ENCODE data around the gene MPPE1.
"Not testable (repeated sequence)": the region's sequence is repeated elsewhere in the genome, so short reads cannot be mapped to it uniquely, and the experiment has no call there.

MPPE1 gene

DNA sequence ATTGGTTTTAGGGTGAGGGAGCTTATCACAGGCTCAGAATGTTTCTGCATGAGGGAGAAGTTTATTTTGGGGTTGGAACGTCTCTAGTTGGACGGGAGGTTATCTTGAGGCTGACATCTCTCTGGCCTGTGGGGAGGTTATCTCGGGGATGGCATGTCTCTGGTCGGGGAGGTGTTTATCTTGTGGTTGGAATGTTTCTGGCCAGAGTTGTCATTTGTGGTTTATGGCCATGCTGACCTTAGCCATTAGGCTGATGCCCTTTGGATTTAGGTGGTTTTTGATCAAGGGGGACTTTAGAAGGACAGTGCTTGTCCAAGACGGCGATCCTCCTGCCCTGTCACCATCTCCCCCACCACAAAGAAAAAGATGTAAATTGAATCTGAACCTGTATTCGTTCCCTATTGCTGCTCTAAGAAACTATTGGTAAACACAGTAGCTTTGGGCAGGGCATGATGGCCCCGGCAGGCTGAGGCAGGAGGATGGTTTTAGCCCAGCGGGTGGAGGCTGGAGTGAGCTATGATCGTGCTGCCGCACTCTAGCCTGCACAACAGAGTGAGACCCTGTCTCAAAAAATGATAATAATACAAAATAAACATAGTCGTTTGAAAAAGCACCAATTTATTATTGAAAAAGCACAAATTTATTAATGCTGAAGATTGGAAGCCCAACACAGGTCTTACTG lies 17.8 kb upstream of the MPPE1 start:
- no peak for DNase-seq (ENCODE audit: low spot score)

DNA sequence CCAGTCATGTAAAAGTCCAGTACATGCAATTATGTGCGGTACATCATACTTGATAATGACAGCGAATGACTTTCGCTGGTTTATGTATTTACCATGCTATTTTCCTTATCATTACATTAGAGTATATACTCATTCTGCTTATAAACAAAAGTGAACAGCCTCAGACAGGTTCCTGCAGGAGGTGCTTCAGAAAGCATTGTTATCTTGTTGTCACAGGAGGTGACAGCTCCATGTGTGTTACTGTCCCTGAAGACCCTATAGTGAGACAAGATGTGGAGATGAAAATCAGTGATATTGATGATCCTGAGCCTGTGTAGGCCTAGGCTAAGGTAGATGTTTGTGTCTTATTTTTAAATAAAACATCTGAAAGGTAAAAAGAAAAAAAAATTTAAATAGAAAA lies 15.3 kb upstream of the MPPE1 start:
- DNase-seq (ENCODE audit: low spot score) = no peak

DNA sequence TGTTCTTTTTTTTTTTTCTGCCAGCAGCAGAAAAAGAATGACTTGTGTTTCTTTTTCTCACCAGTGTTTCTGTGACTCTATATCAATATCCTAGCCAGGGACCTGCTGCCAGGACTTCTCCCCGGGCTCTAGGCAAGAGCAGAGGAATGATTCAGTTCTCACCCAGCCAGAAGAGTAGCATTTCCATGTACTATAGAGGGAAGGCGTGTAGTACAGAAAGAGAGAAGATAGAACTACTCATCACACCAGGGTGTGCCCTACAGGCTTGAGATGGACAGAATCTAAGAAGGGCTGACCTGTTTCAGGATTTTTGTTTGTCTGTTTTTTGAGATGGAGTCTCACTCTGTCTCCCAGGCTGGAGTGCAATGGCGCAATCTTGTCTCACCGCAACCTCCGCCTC lies 11.4 kb upstream of the MPPE1 start:
- not testable (repeated sequence) for DNase-seq (ENCODE audit: low spot score)

DNA sequence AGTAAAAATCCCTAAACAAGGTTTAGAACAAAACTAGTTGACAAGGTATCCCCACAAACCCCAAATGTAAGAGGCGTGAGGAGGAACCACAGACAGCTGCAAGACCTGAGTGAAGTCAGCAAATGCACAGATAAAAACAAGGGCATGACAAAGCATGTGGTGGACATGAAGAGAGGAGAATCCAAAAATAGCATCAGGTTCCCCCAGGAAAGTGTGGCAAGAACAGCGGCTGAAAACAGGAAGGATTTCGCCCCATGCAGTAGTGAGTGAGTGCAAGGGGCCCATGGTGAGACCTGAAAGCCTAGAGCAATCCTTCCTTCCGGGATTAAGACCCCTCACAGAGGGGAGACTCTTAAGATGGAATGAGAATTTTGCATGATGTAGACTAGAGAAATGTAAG lies 8.8 kb upstream of the MPPE1 start:
- DNase-seq (ENCODE audit: low spot score) = not testable (repeated sequence)

DNA sequence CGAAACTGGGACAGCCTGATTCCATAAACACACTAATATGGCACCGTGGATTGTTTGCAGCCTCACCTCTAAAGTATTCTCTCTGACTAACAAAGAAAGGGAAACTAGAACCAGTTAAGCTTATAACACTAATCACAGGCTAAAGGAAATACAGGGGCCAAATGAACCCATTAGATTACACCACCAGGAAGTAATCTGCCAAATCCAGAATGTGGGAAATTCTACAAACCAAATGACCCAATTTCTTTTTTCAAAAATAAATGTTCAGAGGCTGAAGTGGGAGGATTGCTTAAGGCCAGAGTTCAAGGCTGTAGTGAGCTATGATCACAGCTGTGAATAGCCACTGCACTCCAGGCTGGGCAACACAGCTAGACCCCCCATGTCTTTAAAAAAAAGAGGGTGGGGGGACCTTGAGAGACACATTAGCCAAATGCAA lies 1.5 kb upstream of the MPPE1 start:
- DNase-seq (ENCODE audit: low spot score) = peak; percentile 61

DNA sequence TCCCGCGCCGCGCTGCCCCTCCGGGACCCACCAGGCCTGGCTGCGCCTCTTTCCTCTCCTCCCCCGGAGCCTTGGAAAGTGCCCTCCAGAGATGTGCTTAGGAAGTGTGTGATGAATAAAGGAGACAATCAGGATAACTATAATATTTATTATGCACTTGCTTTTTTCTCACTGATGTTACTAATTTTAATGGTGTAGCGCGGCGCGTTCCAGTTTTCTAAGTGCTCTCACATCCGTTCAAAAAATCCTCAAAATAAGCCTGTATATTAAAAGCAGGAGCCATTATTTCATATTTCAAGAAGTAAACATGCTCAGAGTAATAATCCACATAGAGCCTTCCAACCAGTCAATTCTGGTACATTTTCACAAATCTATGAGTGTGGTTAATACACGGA lies 941 bp upstream of the MPPE1 start:
- DNase-seq (ENCODE audit: low spot score) = no peak

DNA sequence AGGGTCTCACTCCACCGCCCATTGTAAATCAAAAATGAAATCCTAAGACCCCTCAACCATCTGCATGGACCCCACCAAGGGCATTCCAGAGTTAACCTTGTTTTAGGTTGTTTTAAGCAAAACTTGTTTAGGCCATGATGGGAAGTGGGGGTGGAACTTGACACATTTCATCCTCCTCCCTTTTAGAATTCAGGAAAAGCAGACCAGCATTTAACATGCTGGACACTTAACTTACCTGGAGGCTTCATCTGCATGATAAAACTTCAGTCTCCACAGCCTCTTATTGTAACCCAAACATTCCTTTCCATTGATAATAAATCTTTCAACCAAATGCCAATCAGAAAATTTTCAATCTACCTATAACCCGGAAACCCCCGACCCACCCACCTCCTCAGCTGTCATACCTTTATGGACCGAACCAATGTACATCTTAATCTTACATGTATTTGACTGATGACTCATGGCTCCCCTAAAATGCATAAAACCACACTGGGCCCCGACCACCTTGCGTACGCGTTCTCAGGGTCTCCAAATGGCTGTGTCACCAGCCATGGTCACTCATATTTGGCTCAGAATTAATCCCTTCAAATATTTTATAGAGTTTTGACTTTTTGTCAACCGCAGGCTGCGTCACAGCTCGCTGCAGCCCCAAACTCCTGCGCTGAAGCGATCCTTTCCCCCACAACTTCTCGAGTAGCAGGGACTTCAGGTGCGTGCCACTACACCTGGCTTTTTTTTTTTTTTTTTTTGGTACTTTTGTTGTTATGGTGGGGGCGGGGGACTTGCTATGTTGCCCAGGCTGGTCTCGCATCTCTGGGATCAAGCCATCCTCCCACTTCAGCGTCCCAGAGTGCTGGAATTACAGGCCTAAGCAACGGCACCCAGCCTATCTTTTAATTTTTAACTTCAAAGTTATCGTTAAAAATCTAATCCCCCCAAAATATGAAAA lies 917 bp downstream of the MPPE1 start:
- DNase-seq (ENCODE audit: low spot score) = no peak

DNA sequence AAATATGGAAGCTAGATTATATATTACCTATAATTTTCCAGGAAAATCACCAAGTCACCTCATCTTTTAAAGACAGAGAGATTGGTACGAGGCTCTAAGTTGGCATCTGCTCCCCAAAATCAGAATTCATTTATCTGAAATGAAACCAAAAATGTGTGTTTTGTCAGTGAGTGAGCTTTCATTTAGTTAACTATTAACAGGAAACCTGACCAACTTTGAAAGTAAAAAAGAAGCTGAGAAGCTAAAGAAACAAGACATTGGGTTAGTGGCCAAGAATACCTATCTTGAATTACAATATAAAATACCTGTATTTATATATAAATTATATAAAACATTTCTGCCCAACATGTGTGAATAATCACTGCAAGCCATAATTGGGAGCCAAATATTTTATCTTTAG lies 1.9 kb downstream of the MPPE1 start:
- no peak for DNase-seq (ENCODE audit: low spot score)

DNA sequence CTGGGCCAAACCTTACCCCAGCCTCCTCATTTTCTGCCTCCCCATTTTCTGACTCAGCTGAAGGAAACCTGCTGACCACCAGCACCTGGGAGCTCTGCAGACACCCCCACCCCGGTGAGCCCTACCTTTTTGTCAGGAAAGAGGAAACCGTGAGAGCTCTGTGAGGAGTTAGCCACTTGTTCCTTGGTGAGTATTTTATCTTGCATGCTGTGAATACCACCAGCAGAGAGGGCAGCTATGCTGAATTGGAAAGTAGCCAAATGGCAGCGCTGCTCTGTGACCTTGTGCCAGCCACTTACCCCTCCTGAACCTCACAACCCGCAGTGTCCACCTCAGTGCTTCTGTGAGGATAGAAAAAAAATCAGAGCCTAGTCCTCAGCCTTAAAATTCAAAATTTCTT lies 2.5 kb downstream of the MPPE1 start:
- no peak for DNase-seq (ENCODE audit: low spot score)

DNA sequence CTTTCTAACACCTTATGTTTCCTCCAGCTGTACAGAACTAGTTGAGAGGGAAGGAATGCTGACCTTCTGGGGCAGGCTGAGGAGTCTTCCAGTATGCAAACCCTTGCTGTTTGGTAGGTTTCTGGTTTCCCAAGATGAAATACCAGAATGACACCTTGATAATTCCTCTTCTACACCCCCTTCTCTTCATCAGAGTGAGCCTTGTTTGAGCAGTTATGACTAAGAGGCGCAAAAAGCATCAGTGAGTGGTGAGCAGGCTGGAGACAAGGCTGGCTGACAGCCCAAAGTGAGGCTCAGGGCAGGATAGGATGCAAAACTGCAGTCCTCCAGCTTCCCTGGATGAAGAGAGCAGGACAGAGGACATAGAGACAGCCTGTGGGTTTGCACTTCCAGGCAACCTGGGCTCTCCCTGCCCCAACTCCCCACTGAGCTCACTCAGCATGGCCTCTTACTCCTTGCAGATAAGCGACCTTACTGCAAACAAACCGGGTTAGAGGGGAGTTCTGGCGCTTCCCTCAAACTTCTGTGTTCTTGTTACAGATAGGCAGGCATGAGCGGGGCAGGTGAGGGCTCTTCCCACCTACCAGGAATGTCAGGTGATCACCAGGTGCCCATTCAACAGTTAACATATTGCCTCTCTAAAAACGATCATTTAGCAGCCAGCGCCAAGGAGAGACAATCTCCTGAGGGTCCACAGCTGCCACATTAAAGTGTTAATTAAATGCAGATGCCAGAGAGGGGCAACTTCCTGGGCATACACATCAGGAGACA lies 5.4 kb downstream of the MPPE1 start:
- DNase-seq (ENCODE audit: low spot score) = no peak

DNA sequence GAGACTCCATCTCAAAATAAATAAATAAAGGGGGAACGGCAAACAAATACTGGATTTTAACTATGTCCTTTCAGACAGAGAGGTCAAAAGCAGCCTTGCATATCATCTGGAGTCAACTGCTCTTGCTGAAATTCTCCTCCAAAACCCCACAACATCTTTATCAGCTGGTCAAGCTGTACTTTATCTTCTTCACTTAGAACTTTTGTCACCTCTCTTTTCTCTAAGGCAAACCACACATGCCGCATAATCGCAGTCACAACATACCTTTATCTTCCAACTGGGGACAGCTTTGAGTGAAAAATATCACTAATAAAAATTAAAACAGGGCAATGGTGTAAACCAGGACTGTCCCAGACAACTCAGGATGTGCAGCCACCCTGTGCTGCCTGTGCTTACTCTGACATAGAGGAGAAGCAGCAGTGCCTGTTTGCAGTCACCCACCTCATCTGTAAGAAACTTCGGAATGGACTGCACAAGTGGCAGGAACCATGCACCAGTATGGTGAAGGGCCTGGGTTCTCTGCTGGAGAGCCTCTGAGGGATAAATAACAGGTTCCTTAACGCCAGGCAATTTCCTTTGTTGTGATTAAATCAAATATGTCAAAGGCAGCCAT lies 6.2 kb downstream of the MPPE1 start:
- no peak for DNase-seq (ENCODE audit: low spot score)

DNA sequence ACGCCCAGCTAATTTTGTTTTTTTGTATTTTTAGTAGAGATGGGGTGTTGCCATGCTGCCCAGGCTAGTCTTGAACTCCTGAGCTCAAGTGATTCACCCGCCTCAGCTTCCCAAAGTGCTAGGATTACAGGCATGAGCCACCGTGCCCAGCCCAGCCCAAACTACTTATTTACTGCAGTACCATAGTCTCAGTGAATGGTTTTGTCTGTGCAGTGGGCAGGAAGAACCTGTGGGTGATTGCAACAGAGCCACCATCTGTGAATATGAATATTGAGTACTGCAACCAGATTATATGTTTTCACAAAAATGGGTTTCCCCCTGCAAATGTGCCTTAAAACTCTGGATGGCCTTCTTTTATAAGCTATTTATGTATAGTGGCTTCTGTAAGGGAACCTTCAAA lies 9.1 kb downstream of the MPPE1 start:
- DNase-seq (ENCODE audit: low spot score) = no peak

DNA sequence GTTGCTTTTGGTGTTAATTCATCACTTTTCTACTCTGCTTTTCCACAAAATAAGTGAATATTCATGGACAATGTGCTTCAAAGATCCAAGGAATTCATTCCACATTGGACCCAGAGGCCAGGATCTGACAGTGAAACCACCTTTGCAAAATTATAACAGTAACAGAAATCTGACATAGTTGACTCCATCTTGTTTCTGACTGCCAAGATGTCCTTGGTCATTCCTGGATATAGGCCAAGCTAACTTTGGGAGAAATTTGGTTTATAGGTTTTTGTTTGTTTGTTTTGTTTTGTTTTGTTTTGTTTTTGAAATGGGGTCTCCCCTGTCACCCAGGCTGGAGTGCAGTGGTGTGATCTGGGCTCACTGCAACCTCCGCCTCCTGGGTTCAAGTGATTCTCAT lies 10.3 kb downstream of the MPPE1 start:
- DNase-seq (ENCODE audit: low spot score) = no peak

DNA sequence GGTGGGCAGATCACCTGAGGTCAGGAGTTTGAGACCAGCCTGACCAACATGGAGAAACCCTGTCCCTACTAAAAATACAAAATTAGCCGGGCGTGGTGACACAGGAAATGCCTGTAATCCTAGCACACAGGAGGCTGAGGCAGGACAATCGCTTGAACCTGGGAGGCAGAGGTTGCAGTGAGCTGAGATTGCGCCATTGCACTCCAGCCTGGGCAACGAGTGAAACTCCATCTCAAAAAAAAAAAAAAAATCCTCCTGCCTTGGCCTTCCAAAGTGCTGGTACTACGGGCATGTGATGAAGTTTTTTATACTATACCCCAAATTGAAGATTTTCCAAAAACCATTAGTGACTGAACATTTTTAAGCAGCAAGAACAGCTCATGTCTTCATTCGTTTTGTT lies 15.7 kb downstream of the MPPE1 start:
- DNase-seq (ENCODE audit: low spot score) = not testable (repeated sequence)

DNA sequence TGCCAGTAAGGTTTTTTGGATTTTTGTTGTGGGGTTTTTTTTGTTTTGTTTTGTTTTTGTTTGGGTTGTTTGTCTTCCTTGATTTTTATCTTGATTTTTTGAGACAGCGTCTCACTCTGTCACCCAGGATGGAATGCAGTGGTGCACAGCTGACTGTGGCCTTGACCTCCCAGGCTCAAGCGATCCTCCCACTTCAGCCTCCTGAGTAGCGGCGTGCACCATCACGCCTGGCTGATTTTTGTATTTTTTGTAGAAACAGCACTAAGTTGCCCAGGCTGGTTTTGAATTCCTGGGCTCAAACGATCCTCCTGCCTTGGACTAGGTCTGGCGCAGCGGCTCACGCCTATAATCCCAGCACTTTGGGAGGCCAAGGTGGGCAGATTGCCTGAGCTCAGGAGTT lies 16.4 kb downstream of the MPPE1 start:
- DNase-seq (ENCODE audit: low spot score) = no peak

DNA sequence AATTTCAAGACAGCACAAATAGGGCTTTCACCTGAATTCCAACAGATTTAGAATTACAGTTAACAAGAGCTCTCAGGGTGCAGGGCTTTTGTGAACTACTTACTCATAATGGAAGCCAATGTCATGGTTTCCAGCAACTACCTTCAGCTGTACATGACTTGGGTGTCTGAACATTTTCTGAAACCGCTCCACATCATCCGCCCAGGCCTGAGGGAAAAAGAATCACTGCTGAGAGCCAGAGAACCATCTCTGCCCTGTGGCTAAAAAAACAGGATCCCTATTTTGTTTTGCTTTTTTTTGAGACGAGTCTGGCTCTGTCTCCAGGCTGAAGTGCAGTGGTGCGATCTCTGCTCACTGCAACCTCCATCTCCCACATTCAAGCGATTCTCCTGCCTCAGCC lies 18.8 kb downstream of the MPPE1 start:
- DNase-seq (ENCODE audit: low spot score) = no peak

DNA sequence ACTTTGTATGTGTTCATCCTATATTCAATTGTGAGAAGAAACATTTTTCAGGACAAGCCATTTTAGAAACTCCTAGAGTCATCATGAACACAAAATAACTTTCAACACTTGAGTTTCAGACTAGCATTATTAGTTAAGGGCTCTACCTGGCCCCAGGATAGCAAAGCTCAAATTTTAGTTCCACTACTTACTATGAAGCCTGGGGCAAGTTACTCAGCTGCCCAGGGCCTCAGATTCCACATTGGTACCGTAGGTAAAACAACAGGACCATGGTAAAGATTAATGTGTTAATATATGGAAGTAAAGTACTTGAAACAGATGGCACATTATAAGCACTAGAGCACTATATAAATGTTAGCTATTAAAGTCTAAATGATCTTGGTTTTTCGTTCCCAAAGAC lies 19.4 kb downstream of the MPPE1 start:
- DNase-seq (ENCODE audit: low spot score) = no peak

DNA sequence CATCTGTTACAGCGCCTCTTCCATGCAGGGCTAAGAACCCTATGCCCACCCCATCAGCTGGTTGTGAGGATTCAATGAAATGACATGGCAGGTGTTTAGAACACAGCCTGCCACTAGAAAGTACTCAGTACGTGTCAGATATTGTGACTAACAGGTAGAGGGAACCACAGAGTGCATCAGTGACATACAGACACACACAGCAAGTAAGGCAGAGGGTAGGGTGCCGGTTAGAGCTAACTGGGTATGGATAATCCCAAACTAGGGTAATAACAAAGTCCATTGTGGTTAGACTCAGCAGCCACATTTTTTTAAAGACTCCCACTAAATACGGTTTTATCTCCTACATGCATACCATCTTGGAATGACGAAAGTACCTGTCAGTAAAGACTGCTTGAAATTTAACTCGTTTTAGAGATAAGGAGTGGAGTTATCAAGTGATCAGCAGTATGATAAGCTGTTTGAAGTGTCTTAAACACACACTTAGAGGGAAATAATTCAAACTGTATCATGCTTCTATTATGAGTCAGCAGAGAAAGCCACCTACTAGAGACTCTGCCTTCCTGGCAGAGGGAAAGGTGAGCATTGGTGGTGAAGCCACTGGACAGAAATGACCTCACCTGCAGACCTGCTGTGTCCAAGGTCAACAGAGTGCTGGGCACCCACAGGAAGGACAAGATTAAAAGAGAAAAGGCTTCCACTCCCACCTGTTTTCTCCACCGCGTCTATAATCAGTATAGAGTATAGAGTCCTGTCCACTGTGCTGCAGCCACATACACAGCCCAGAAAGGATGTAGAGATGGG lies 20.6 kb downstream of the MPPE1 start:
- DNase-seq (ENCODE audit: low spot score) = no peak

DNA sequence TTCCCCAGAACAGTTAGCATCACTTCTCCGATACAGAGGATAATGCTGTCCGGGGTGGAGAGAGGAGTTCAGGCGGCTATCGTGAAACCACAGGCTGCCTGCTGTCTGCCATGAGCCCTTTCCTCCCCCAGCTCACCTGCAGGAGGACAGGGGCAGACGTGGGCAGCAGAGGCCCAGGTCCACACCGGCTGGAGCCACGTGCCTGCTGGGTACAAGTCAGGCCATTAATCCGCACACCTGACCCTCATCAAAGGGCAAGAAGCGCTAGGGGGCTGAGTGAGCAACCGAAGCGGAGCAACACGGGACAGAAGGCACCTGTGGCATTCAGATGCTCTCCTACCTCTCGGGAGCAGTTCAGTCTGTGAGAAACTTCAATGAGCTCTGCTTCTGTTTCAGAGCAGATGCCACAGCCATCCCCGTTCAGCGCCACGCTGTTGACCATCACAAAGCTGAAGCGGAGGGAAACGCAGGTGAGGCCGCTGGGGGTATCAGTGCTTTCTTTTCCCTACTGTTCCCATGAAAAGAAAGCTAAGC lies 21.5 kb downstream of the MPPE1 start:
- no peak for DNase-seq (ENCODE audit: low spot score)

DNA sequence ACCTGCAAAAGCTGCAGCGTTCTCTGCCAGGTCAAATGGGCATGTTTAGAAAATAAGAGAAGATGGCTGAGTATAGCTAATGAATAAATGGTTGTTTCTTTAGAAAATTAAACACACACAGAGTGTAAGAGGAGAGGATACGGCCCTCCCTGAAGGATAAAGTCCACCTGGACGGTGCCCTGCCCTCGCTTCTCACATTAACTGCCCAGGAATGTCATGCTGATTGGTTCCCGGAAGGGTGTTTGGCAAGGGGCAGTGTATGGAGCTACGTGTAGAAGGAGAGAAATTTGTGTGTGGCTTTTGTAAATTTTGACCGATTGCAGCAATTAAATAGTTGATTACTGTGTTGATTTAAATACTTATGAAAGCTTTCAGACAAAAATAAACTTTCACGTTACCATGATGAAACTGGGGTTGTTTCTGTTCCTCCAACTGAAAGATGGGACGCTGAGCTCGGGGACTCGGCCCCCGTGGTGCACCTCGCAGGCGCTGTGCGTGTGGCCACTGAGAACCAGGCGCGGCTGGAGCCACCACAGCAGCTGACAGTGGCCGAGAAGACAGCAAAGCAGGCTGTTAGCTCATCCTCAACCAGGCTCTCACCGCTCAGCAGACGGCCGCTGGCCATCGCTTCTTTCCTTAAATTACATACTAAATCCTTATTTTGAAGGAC lies 22.7 kb downstream of the MPPE1 start:
- DNase-seq (ENCODE audit: low spot score) = no peak
